K562 (cell line): ENCODE results near the gene RAD50.

Experiments used
- CHD2 ChIP-seq: IDR thresholded peaks from 2 replicates; pipeline ENCODE4 v1.6.1; 2011; ENCODE audit warnings: low read depth, low read length
- MAZ ChIP-seq, 2 experiments: fragments of 450-650 bp in 1 of 2; sonication (generic) in 1 of 2; formaldehyde crosslinking; IDR thresholded peaks in 1 of 2; conservative IDR thresholded peaks in 1 of 2; 2 replicates each; pipeline versions ENCODE4 v1.4.0 to v1.5.0; 2020; ENCODE audit warnings: mild to moderate bottlenecking in 1 of 2, missing genetic modification reagents in 1 of 2
- TF ChIP-seq, protein P1 (sequence below), 2 experiments: fragments of 200-800 bp in 1 of 2; sonication (Bioruptor generic) in 1 of 2; sonication (generic) in 1 of 2; formaldehyde crosslinking in 1 of 2; IDR thresholded peaks in 1 of 2; conservative IDR thresholded peaks in 1 of 2; 2 replicates each; pipeline versions ENCODE4 v1.5.0 to v1.6.1; 2016 to 2020; ENCODE audit warnings: missing compliant biosample characterization in 1 of 2, missing genetic modification characterization in 1 of 2, missing genetic modification reagents in 1 of 2
- TF ChIP-seq, protein P2 (sequence below), 2 experiments: fragments of 150-350 bp in 1 of 2; IDR thresholded peaks; 2 replicates each; pipeline ENCODE4 v1.6.1; 2012 to 2016; ENCODE audit warnings: low read depth in 2 of 2, low read length in 2 of 2, mild to moderate bottlenecking in 1 of 2, moderate library complexity in 1 of 2
- TF ChIP-seq, protein P3 (sequence below), 3 experiments: IDR thresholded peaks in 2 of 3; conservative IDR thresholded peaks in 1 of 3; 2 replicates each; pipeline ENCODE4 v1.5.1; 2011 to 2012; ENCODE audit warnings: low read length in 3 of 3, mild to moderate bottlenecking in 3 of 3, control low read depth in 2 of 3, improper control_type of control experiment in 1 of 3, inconsistent platforms in 1 of 3, low read depth in 1 of 3, mixed read lengths in 1 of 3, moderate library complexity in 1 of 3; ENCODE audit not compliant: insufficient read depth in 2 of 3
- TF ChIP-seq, protein P4 (sequence below): fragments of 200-600 bp; sonication (generic); IDR thresholded peaks from one replicate; pipeline ENCODE4 v1.6.1; 2012; ENCODE audit warnings: mild to moderate bottlenecking, low read depth, low read length, inconsistent platforms

DNA sequence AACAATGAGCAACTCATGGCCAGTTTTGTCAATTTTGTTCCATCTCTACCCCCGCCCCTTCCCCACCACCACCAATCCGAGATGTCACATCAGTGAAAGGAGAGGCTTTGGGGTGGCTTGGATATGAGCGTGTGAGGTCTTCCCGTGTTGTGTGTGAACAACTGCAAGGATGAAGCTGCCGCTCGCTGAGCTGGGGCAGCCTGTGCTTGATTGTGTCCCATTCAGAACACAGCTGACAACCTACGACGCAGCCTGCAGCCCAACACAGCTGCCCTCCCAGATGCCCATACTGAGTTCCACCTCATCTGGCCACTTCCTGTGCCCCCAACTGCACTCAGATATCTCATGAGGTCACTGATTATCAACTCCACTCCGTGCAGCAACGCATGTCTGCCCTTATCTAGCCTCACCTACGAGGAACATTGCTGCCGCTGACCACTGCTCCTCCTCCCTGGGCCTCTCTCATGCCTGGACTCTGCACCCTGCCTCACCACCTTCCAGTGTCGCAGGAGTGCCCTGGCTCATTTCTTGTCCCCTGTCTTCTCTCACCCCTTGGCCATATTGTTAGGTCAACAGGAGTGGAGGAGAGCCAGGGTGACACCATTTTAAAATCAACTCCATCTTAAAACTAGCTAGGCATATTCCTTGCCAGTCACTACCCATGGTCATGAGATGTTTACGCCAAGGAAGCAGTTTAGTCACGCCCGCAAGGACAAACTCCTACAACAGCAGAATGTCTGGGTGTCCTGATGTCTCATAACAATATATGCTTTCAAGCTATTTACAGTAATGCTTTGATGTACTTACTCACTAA is 109.7 kb downstream of the RAD50 start:
- TF ChIP-seq, protein P1, sequence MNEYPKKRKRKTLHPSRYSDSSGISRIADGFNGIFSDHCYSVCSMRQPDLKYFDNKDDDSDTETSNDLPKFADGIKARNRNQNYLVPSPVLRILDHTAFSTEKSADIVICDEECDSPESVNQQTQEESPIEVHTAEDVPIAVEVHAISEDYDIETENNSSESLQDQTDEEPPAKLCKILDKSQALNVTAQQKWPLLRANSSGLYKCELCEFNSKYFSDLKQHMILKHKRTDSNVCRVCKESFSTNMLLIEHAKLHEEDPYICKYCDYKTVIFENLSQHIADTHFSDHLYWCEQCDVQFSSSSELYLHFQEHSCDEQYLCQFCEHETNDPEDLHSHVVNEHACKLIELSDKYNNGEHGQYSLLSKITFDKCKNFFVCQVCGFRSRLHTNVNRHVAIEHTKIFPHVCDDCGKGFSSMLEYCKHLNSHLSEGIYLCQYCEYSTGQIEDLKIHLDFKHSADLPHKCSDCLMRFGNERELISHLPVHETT (CRISPR knock-in tag; conservative IDR thresholded peaks at IDR 0.05 in 1 of 2, IDR thresholded peaks at IDR 0.05 in 1 of 2): peak in 1 of 2 experiments; percentile 97; a peak in 2 of 4 replicates
- TF ChIP-seq, protein P2, sequence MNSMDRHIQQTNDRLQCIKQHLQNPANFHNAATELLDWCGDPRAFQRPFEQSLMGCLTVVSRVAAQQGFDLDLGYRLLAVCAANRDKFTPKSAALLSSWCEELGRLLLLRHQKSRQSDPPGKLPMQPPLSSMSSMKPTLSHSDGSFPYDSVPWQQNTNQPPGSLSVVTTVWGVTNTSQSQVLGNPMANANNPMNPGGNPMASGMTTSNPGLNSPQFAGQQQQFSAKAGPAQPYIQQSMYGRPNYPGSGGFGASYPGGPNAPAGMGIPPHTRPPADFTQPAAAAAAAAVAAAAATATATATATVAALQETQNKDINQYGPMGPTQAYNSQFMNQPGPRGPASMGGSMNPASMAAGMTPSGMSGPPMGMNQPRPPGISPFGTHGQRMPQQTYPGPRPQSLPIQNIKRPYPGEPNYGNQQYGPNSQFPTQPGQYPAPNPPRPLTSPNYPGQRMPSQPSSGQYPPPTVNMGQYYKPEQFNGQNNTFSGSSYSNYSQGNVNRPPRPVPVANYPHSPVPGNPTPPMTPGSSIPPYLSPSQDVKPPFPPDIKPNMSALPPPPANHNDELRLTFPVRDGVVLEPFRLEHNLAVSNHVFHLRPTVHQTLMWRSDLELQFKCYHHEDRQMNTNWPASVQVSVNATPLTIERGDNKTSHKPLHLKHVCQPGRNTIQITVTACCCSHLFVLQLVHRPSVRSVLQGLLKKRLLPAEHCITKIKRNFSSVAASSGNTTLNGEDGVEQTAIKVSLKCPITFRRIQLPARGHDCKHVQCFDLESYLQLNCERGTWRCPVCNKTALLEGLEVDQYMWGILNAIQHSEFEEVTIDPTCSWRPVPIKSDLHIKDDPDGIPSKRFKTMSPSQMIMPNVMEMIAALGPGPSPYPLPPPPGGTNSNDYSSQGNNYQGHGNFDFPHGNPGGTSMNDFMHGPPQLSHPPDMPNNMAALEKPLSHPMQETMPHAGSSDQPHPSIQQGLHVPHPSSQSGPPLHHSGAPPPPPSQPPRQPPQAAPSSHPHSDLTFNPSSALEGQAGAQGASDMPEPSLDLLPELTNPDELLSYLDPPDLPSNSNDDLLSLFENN (IDR thresholded peaks at IDR 0.05; ENCODE audit: low read depth in 2 of 2, low read length in 2 of 2): peak in 1 of 2 experiments; percentile 48; a peak in 1 of 4 replicates
- TF ChIP-seq CHD2: peak; percentile 31; the same call in 1 of the 2 replicates
- TF ChIP-seq, protein P3, sequence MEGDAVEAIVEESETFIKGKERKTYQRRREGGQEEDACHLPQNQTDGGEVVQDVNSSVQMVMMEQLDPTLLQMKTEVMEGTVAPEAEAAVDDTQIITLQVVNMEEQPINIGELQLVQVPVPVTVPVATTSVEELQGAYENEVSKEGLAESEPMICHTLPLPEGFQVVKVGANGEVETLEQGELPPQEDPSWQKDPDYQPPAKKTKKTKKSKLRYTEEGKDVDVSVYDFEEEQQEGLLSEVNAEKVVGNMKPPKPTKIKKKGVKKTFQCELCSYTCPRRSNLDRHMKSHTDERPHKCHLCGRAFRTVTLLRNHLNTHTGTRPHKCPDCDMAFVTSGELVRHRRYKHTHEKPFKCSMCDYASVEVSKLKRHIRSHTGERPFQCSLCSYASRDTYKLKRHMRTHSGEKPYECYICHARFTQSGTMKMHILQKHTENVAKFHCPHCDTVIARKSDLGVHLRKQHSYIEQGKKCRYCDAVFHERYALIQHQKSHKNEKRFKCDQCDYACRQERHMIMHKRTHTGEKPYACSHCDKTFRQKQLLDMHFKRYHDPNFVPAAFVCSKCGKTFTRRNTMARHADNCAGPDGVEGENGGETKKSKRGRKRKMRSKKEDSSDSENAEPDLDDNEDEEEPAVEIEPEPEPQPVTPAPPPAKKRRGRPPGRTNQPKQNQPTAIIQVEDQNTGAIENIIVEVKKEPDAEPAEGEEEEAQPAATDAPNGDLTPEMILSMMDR (IDR thresholded peaks at IDR 0.05 in 2 of 3, conservative IDR thresholded peaks at IDR 0.05 in 1 of 3; ENCODE audit: insufficient read depth in 2 of 3, low read depth in 1 of 3, low read length in 3 of 3): no peak
- TF ChIP-seq, protein P4, sequence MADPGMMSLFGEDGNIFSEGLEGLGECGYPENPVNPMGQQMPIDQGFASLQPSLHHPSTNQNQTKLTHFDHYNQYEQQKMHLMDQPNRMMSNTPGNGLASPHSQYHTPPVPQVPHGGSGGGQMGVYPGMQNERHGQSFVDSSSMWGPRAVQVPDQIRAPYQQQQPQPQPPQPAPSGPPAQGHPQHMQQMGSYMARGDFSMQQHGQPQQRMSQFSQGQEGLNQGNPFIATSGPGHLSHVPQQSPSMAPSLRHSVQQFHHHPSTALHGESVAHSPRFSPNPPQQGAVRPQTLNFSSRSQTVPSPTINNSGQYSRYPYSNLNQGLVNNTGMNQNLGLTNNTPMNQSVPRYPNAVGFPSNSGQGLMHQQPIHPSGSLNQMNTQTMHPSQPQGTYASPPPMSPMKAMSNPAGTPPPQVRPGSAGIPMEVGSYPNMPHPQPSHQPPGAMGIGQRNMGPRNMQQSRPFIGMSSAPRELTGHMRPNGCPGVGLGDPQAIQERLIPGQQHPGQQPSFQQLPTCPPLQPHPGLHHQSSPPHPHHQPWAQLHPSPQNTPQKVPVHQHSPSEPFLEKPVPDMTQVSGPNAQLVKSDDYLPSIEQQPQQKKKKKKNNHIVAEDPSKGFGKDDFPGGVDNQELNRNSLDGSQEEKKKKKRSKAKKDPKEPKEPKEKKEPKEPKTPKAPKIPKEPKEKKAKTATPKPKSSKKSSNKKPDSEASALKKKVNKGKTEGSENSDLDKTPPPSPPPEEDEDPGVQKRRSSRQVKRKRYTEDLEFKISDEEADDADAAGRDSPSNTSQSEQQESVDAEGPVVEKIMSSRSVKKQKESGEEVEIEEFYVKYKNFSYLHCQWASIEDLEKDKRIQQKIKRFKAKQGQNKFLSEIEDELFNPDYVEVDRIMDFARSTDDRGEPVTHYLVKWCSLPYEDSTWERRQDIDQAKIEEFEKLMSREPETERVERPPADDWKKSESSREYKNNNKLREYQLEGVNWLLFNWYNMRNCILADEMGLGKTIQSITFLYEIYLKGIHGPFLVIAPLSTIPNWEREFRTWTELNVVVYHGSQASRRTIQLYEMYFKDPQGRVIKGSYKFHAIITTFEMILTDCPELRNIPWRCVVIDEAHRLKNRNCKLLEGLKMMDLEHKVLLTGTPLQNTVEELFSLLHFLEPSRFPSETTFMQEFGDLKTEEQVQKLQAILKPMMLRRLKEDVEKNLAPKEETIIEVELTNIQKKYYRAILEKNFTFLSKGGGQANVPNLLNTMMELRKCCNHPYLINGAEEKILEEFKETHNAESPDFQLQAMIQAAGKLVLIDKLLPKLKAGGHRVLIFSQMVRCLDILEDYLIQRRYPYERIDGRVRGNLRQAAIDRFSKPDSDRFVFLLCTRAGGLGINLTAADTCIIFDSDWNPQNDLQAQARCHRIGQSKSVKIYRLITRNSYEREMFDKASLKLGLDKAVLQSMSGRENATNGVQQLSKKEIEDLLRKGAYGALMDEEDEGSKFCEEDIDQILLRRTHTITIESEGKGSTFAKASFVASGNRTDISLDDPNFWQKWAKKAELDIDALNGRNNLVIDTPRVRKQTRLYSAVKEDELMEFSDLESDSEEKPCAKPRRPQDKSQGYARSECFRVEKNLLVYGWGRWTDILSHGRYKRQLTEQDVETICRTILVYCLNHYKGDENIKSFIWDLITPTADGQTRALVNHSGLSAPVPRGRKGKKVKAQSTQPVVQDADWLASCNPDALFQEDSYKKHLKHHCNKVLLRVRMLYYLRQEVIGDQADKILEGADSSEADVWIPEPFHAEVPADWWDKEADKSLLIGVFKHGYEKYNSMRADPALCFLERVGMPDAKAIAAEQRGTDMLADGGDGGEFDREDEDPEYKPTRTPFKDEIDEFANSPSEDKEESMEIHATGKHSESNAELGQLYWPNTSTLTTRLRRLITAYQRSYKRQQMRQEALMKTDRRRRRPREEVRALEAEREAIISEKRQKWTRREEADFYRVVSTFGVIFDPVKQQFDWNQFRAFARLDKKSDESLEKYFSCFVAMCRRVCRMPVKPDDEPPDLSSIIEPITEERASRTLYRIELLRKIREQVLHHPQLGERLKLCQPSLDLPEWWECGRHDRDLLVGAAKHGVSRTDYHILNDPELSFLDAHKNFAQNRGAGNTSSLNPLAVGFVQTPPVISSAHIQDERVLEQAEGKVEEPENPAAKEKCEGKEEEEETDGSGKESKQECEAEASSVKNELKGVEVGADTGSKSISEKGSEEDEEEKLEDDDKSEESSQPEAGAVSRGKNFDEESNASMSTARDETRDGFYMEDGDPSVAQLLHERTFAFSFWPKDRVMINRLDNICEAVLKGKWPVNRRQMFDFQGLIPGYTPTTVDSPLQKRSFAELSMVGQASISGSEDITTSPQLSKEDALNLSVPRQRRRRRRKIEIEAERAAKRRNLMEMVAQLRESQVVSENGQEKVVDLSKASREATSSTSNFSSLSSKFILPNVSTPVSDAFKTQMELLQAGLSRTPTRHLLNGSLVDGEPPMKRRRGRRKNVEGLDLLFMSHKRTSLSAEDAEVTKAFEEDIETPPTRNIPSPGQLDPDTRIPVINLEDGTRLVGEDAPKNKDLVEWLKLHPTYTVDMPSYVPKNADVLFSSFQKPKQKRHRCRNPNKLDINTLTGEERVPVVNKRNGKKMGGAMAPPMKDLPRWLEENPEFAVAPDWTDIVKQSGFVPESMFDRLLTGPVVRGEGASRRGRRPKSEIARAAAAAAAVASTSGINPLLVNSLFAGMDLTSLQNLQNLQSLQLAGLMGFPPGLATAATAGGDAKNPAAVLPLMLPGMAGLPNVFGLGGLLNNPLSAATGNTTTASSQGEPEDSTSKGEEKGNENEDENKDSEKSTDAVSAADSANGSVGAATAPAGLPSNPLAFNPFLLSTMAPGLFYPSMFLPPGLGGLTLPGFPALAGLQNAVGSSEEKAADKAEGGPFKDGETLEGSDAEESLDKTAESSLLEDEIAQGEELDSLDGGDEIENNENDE: no peak
- peak in 1 of 2 experiments; percentile 94; a peak in 2 of 4 replicates for TF ChIP-seq MAZ (CRISPR knock-in tag; conservative IDR thresholded peaks at IDR 0.05 in 1 of 2, IDR thresholded peaks at IDR 0.05 in 1 of 2)
